GM12878 (cell line): ENCODE data around the gene PIGM. TPM values are rescaled to one million over a fixed set of nuclear protein-coding genes. Genes with fewer than 3 reads are reported as not detected.

Experiments used
- ATAC-seq: fragments of 200-7000 bp; cut with Tn5 transposase; 3 replicates; pipeline ENCODE4 v1.9.1; 2020; ENCODE audit warnings: mild to moderate bottlenecking, moderate library complexity
- BruUV-seq: library from RNA; stranded (reverse); fragments of 400-500 nt; replicated peaks from 2 replicates; lab custom pipeline; 2021; lab: Mats Ljungman, UMichigan
- CTCF ChIA-PET: fragments of 300-600 bp; sonication (Branson Sonifier 250); formaldehyde crosslinking; extraction: SDS; loops from one replicate; lab custom pipeline; 2021; ENCODE audit warnings: inconsistent platforms; lab: Yijun Ruan, JAX
- POLR2A ChIA-PET: fragments of 350-600 bp; formaldehyde crosslinking; extraction: SDS; loops from one replicate; lab custom pipeline; 2021; ENCODE audit warnings: inconsistent platforms; lab: Charles Lee
- RAD21 ChIA-PET: fragments of 300-600 bp; sonication (Branson Sonifier 250); formaldehyde crosslinking; loops from one replicate; lab custom pipeline; 2023; ENCODE audit warnings: antibody characterized with exemption; ENCODE audit not compliant: unreplicated experiment; lab: Charles Lee
- SMC1A ChIA-PET: fragments of 300-600 bp; sonication (Branson Sonifier 250); formaldehyde crosslinking; loops from one replicate; lab custom pipeline; 2023; ENCODE audit not compliant: unreplicated experiment, uncharacterized antibody; lab: Charles Lee
- DNase-seq: peaks from one replicate; pipeline ENCODE4 v3.0.0-alpha.2; 2011; ENCODE audit warnings: low read depth, low spot score
- FAIRE-seq: peaks from 3 replicates; lab custom pipeline; 2011; peaks lifted over from hg19 to GRCh38; lab: Jason Lieb, UNC
- H2AFZ ChIP-seq: 2 replicates; pipeline ENCODE4 v1.6.0; 2011; ENCODE audit warnings: low read depth, low read length, control low read depth; ENCODE audit not compliant: control insufficient read depth
- H3K27ac ChIP-seq: 2 replicates; pipeline ENCODE4 v1.5.1; 2011; ENCODE audit warnings: control low read depth; ENCODE audit not compliant: control insufficient read depth, insufficient read depth
- H3K27me3 ChIP-seq, 2 experiments: replicated peaks in 1 of 2; 2 replicates each; pipeline versions ENCODE4 v1.6.0 to v1.6.1; 2011; ENCODE audit warnings: low read length in 1 of 2; ENCODE audit not compliant: control insufficient read depth in 2 of 2, insufficient read depth in 2 of 2
- H3K36me3 ChIP-seq, 2 experiments: 2 replicates each; pipeline ENCODE4 v1.5.1; 2011; ENCODE audit warnings: low read length in 1 of 2; ENCODE audit not compliant: control insufficient read depth in 2 of 2, insufficient read depth in 2 of 2
- H3K4me1 ChIP-seq: 2 replicates; pipeline ENCODE4 v1.6.1; 2011; ENCODE audit warnings: mild to moderate bottlenecking, low read length, moderate library complexity, mixed read lengths; ENCODE audit not compliant: control insufficient read depth, insufficient read depth
- H3K4me2 ChIP-seq: 2 replicates; pipeline ENCODE4 v1.6.0; 2011; ENCODE audit warnings: control low read depth; ENCODE audit not compliant: control insufficient read depth, insufficient read depth
- H3K4me3 ChIP-seq: fragments of 200-600 bp; sonication (generic); 2 replicates; pipeline ENCODE4 v1.5.1; 2016
- H3K79me2 ChIP-seq: 2 replicates; pipeline ENCODE4 v1.6.0; 2011; ENCODE audit warnings: low read length; ENCODE audit not compliant: control insufficient read depth, insufficient read depth
- H3K9ac ChIP-seq: 2 replicates; pipeline ENCODE4 v1.8.0; 2011; ENCODE audit warnings: low read length, control low read depth, mixed read lengths; ENCODE audit not compliant: control insufficient read depth, insufficient read depth
- H3K9me3 ChIP-seq: replicated peaks from 3 replicates; pipeline ENCODE4 v1.5.1; 2011; ENCODE audit warnings: mild to moderate bottlenecking, low read length; ENCODE audit not compliant: control insufficient read depth, insufficient read depth
- H4K20me1 ChIP-seq: 2 replicates; pipeline ENCODE4 v1.6.0; 2011; ENCODE audit not compliant: control insufficient read depth, insufficient read depth
- BMI1 ChIP-seq: fragments of 450-650 bp; IDR thresholded peaks from 2 replicates; pipeline ENCODE4 v1.6.1; 2016; ENCODE audit warnings: mild to moderate bottlenecking, moderate library complexity, borderline replicate concordance
- CBX3 ChIP-seq: fragments of 200-600 bp; sonication (generic); IDR thresholded peaks from 2 replicates; pipeline ENCODE4 v1.6.1; 2016; ENCODE audit warnings: low read depth, borderline replicate concordance
- SIX5 ChIP-seq: IDR thresholded peaks from 2 replicates; pipeline ENCODE4 v1.6.1; 2011; ENCODE audit warnings: mild to moderate bottlenecking, low read depth, low read length, moderate library complexity; ENCODE audit not compliant: severe bottlenecking
- SUZ12 ChIP-seq: fragments of 200-600 bp; sonication (generic); IDR thresholded peaks from one replicate; pipeline ENCODE4 v1.6.1; 2018; ENCODE audit warnings: antibody characterized with exemption, mild to moderate bottlenecking; ENCODE audit not compliant: unreplicated experiment
- WGBS: methylation state at CpG from one replicate; pipeline ENCODE4 v1.1.6; 2016; ENCODE audit warnings: low lambda C conversion rate; ENCODE audit not compliant: insufficient replicate concordance, insufficient coverage; ENCODE audit errors: missing lambda C conversion rate; 5-methylcytosine and 5-hydroxymethylcytosine counted together
- in situ Hi-C: fragments of 300-500 bp; cut with MboI; formaldehyde crosslinking; loops from 9 replicates; pipeline ENCODE4 v1.14.3; 2018; ENCODE audit warnings: mixed read lengths
- intact Hi-C: fragments of 100-400 bp; cut with micrococcal nuclease; formaldehyde crosslinking; loops from one replicate; pipeline ENCODE4 v1.14.2; 2022; ENCODE audit not compliant: unreplicated experiment
- polyA plus RNA-seq, 11 experiments: library from polyadenylated mRNA; depleted of rRNA in 4 of 11; unstranded in 6 of 11; stranded (reverse) in 5 of 11; fragments of >200 nt; fragmentation: Nextera tagmentation in 4 of 11; fragmentation: Illumina TruSeq in 1 of 11; extraction: Ambion mirVana in 4 of 11; extraction: Trizol in 1 of 11; gene quantifications; 1 replicate in 1 of 11; 2 replicates in 10 of 11; pipeline versions ENCODE4 v1.2.1 to v1.2.3, GENCODE V29; 2011 to 2016; ENCODE audit warnings: inconsistent platforms in 2 of 11, missing spikeins in 2 of 11, low read depth in 1 of 11
- total RNA-seq, 4 experiments: library from RNA; depleted of rRNA in 3 of 4; stranded (reverse); fragments of >200 nt in 3 of 4; fragmentation: Illumina TruSeq in 1 of 4; extraction: Trizol in 1 of 4; gene quantifications; 2 replicates each; pipeline versions ENCODE4 v1.2.1 to v1.2.3, GENCODE V29; 2013 to 2021
- TF ChIP-seq, protein P1 (sequence below): fragments of 450-650 bp; IDR thresholded peaks from 2 replicates; pipeline ENCODE4 v1.6.1; 2017; ENCODE audit warnings: mild to moderate bottlenecking, moderate library complexity
- TF ChIP-seq, protein P2 (sequence below): fragments of 450-650 bp; IDR thresholded peaks from 2 replicates; pipeline ENCODE4 v1.6.1; 2014; ENCODE audit warnings: mild to moderate bottlenecking
- TF ChIP-seq, protein P3 (sequence below): fragments of 450-650 bp; IDR thresholded peaks from 2 replicates; pipeline ENCODE4 v1.6.1; 2017; ENCODE audit warnings: mild to moderate bottlenecking, moderate library complexity

Gene PIGM
- total and polyA plus RNA-seq, 10 of the 15 experiments (the other 5 are each of a cell fraction or from before 2014, with no cell fraction given), result 2.6 to 6.1 (median 4.6) TPM

DNA sequence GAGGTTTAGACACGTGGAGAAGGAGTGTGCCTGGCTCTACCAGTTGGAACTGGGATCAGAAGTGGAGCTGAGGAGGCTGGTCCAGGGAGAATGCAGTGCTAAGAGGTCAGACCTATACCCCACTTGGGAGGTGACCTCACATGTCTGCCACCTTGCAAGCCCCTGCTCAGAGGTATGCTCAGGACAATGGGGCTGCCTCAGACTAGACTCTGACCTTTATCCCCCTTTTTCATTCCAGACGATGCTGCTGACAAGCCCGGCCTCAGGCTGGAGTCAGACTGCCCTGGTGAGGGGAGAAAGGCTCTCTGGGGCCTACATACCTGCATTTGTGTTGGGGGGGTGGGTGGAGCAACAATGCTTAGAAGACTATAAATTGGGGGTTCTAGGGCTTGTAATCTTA lies 33.0 kb upstream of the PIGM start:
- ATAC-seq (no peak), FAIRE-seq (no peak), DNase-seq (no peak)
- Histone ChIP-seq H3K79me2 (no peaks in the 10 kb centered on the region), H3K36me3 (no peaks in the 10 kb centered on the region), H3K9me3 (no peaks in the 10 kb centered on the region), H3K9ac (no peak overlapping the region), H3K4me1 (no peaks in the 10 kb centered on the region), H4K20me1 (no peaks in the 10 kb centered on the region), H3K27ac (no peak overlapping the region), H2AFZ (no peak overlapping the region), H3K4me2 (no peak overlapping the region), H3K27me3 (peaks cover 1 to 18% of the 10 kb centered on the region in 2 experiments), H3K4me3 (no peak overlapping the region)
- intact Hi-C loops (no loop called here), in situ Hi-C loops (no loop called here)
- ChIA-PET RAD21 (no interaction called here), SMC1A (interaction anchor here (1.2 to 2.0 kb wide), 2 partner anchors 13 to 18 kb away, joined by 3 to 11 read pairs; no protein-coding TSS in a partner anchor), CTCF (interaction anchor here (3.1 to 49.8 kb wide), 2 partner anchors 19 to 20 kb away, joined by 21 to 1035 read pairs; partner anchors contain the start of genes IGSF8, KCNJ10 and KCNJ9), POLR2A (no interaction called here)
- no TSS peak for BruUV-seq
- 0% methylated on average over 3 of the region's 3 CpGs for WGBS
- TF ChIP-seq BMI1 (no peak), CBX3 (no peak), SIX5 (no peak), SUZ12 (no peak)
- TF ChIP-seq, protein P1, sequence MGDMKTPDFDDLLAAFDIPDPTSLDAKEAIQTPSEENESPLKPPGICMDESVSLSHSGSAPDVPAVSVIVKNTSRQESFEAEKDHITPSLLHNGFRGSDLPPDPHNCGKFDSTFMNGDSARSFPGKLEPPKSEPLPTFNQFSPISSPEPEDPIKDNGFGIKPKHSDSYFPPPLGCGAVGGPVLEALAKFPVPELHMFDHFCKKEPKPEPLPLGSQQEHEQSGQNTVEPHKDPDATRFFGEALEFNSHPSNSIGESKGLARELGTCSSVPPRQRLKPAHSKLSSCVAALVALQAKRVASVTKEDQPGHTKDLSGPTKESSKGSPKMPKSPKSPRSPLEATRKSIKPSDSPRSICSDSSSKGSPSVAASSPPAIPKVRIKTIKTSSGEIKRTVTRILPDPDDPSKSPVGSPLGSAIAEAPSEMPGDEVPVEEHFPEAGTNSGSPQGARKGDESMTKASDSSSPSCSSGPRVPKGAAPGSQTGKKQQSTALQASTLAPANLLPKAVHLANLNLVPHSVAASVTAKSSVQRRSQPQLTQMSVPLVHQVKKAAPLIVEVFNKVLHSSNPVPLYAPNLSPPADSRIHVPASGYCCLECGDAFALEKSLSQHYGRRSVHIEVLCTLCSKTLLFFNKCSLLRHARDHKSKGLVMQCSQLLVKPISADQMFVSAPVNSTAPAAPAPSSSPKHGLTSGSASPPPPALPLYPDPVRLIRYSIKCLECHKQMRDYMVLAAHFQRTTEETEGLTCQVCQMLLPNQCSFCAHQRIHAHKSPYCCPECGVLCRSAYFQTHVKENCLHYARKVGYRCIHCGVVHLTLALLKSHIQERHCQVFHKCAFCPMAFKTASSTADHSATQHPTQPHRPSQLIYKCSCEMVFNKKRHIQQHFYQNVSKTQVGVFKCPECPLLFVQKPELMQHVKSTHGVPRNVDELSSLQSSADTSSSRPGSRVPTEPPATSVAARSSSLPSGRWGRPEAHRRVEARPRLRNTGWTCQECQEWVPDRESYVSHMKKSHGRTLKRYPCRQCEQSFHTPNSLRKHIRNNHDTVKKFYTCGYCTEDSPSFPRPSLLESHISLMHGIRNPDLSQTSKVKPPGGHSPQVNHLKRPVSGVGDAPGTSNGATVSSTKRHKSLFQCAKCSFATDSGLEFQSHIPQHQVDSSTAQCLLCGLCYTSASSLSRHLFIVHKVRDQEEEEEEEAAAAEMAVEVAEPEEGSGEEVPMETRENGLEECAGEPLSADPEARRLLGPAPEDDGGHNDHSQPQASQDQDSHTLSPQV, result no peak
- TF ChIP-seq, protein P2, sequence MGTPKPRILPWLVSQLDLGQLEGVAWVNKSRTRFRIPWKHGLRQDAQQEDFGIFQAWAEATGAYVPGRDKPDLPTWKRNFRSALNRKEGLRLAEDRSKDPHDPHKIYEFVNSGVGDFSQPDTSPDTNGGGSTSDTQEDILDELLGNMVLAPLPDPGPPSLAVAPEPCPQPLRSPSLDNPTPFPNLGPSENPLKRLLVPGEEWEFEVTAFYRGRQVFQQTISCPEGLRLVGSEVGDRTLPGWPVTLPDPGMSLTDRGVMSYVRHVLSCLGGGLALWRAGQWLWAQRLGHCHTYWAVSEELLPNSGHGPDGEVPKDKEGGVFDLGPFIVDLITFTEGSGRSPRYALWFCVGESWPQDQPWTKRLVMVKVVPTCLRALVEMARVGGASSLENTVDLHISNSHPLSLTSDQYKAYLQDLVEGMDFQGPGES, result no peak
- TF ChIP-seq, protein P3, sequence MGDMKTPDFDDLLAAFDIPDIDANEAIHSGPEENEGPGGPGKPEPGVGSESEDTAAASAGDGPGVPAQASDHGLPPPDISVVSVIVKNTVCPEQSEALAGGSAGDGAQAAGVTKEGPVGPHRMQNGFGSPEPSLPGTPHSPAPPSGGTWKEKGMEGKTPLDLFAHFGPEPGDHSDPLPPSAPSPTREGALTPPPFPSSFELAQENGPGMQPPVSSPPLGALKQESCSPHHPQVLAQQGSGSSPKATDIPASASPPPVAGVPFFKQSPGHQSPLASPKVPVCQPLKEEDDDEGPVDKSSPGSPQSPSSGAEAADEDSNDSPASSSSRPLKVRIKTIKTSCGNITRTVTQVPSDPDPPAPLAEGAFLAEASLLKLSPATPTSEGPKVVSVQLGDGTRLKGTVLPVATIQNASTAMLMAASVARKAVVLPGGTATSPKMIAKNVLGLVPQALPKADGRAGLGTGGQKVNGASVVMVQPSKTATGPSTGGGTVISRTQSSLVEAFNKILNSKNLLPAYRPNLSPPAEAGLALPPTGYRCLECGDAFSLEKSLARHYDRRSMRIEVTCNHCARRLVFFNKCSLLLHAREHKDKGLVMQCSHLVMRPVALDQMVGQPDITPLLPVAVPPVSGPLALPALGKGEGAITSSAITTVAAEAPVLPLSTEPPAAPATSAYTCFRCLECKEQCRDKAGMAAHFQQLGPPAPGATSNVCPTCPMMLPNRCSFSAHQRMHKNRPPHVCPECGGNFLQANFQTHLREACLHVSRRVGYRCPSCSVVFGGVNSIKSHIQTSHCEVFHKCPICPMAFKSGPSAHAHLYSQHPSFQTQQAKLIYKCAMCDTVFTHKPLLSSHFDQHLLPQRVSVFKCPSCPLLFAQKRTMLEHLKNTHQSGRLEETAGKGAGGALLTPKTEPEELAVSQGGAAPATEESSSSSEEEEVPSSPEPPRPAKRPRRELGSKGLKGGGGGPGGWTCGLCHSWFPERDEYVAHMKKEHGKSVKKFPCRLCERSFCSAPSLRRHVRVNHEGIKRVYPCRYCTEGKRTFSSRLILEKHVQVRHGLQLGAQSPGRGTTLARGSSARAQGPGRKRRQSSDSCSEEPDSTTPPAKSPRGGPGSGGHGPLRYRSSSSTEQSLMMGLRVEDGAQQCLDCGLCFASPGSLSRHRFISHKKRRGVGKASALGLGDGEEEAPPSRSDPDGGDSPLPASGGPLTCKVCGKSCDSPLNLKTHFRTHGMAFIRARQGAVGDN, result no peak
